Endothelial cell of umbilical vein (primary cell): Measurements from ENCODE around the gene ZBTB20. TPM values are rescaled to one million over a fixed set of nuclear protein-coding genes. Genes with fewer than 3 reads are reported as not detected.

Experiments
- BruUV-seq: library from RNA; stranded (reverse); fragments of 400-500 nt; replicated peaks from 2 replicates; lab custom pipeline; 2021; lab: Mats Ljungman, UMichigan
- CTCF ChIA-PET: fragments of 300-600, 350-600 bp; sonication (Branson Sonifier 250); formaldehyde crosslinking; loops from one replicate; lab custom pipeline; 2021; ENCODE audit warnings: antibody characterized with exemption, inconsistent platforms; lab: Charles Lee
- POLR2A ChIA-PET: fragments of 300-600, 350-600 bp; sonication (Branson Sonifier 250); formaldehyde crosslinking; loops from one replicate; lab custom pipeline; 2021; ENCODE audit warnings: antibody characterized with exemption, inconsistent platforms; lab: Charles Lee
- DNase-seq: peaks from one replicate; pipeline ENCODE4 v3.0.0-alpha.2; 2011; ENCODE audit warnings: low read depth, low spot score
- FAIRE-seq: peaks from 2 replicates; lab custom pipeline; 2011; peaks lifted over from hg19 to GRCh38; lab: Jason Lieb, UNC
- H2AFZ ChIP-seq: 2 replicates; pipeline ENCODE4 v1.6.0; 2012; ENCODE audit warnings: low read depth, low read length, control low read depth, inconsistent platforms
- H3K27ac ChIP-seq: 2 replicates; pipeline ENCODE4 v1.5.1; 2011; ENCODE audit warnings: low read depth, mild to moderate bottlenecking, control low read depth, low read length, moderate library complexity; ENCODE audit not compliant: insufficient read depth
- H3K27me3 ChIP-seq, 2 experiments: 2 replicates each; pipeline versions ENCODE4 v1.6.0 to v1.6.1; 2011; ENCODE audit warnings: low read length in 2 of 2, mixed read lengths in 1 of 2; ENCODE audit not compliant: control insufficient read depth in 2 of 2, insufficient read depth in 2 of 2
- H3K36me3 ChIP-seq, 2 experiments: 2 replicates in 1 of 2; 3 replicates in 1 of 2; pipeline ENCODE4 v1.5.1; 2011; ENCODE audit warnings: low read length in 2 of 2, mild to moderate bottlenecking in 1 of 2, moderate library complexity in 1 of 2; ENCODE audit not compliant: control insufficient read depth in 2 of 2, insufficient read depth in 2 of 2; ENCODE audit errors: extremely low read depth in 1 of 2
- H3K4me1 ChIP-seq: 3 replicates; pipeline ENCODE4 v1.5.1; 2011; ENCODE audit warnings: mild to moderate bottlenecking, low read length; ENCODE audit not compliant: control insufficient read depth, insufficient read depth; ENCODE audit errors: extremely low read depth
- H3K4me2 ChIP-seq: 2 replicates; pipeline ENCODE4 v1.6.1; 2011; ENCODE audit warnings: low read length, control low read depth, mixed read lengths; ENCODE audit not compliant: insufficient read depth
- H3K4me3 ChIP-seq, 3 experiments: fragments of 200-600 bp in 1 of 3; sonication (generic), shearing (Covaris generic) in 1 of 3; replicated peaks in 1 of 3; 2 replicates each; pipeline ENCODE4 v1.5.1; 2011 to 2016; ENCODE audit warnings: control low read depth in 3 of 3, low read length in 3 of 3, mild to moderate bottlenecking in 2 of 3, inconsistent platforms in 1 of 3, low read depth in 1 of 3, moderate library complexity in 1 of 3; ENCODE audit not compliant: insufficient read depth in 1 of 3
- H3K79me2 ChIP-seq: 2 replicates; pipeline ENCODE4 v1.6.0; 2012; ENCODE audit warnings: low read length, inconsistent platforms; ENCODE audit not compliant: control insufficient read depth, insufficient read depth
- H3K9ac ChIP-seq: replicated peaks from 2 replicates; pipeline ENCODE3; 2011; ENCODE audit warnings: low read length, control low read depth; ENCODE audit not compliant: insufficient read depth; ENCODE audit errors: extremely low read depth
- H3K9me1 ChIP-seq: replicated peaks from 3 replicates; pipeline ENCODE4 v1.6.0; 2011; ENCODE audit warnings: mild to moderate bottlenecking, low read length; ENCODE audit not compliant: control insufficient read depth, insufficient read depth; ENCODE audit errors: extremely low read depth
- H3K9me3 ChIP-seq: replicated peaks from 2 replicates; pipeline ENCODE4 v1.5.1; 2012; ENCODE audit warnings: low read length, inconsistent platforms; ENCODE audit not compliant: control insufficient read depth, insufficient read depth
- H4K20me1 ChIP-seq: replicated peaks from 2 replicates; pipeline ENCODE3; 2011; ENCODE audit warnings: mild to moderate bottlenecking, low read length; ENCODE audit not compliant: control insufficient read depth, insufficient read depth; ENCODE audit errors: extremely low read depth
- EZH2 ChIP-seq: IDR thresholded peaks from 2 replicates; pipeline ENCODE4 v1.6.1; 2012; ENCODE audit warnings: borderline replicate concordance, low read depth, mild to moderate bottlenecking, moderate library complexity, low read length, inconsistent platforms; ENCODE audit not compliant: severe bottlenecking
- FOS ChIP-seq: IDR thresholded peaks from 2 replicates; pipeline ENCODE4 v1.6.1; 2011; ENCODE audit warnings: mild to moderate bottlenecking, low read length, moderate library complexity, borderline replicate concordance; ENCODE audit not compliant: insufficient read depth
- GATA2 ChIP-seq: IDR thresholded peaks from 2 replicates; pipeline ENCODE4 v1.7.0; 2011; ENCODE audit warnings: low read depth, mild to moderate bottlenecking, moderate library complexity, mixed read lengths, low read length; ENCODE audit not compliant: insufficient read length, insufficient read depth
- JUN ChIP-seq: IDR thresholded peaks from 2 replicates; pipeline ENCODE4 v1.6.1; 2011; ENCODE audit warnings: borderline replicate concordance, low read depth; ENCODE audit not compliant: insufficient read length, insufficient read depth
- MYC ChIP-seq: IDR thresholded peaks from one replicate; pipeline ENCODE4 v1.6.1; 2011; ENCODE audit warnings: mild to moderate bottlenecking, low read depth, low read length
- POLR2A ChIP-seq: IDR thresholded peaks from 2 replicates; pipeline ENCODE4 v1.6.1; 2012; ENCODE audit warnings: low read depth, mild to moderate bottlenecking, control low read depth, low read length
- POLR2AphosphoS5 ChIP-seq: IDR thresholded peaks from 2 replicates; pipeline ENCODE4 v1.6.1; 2012; ENCODE audit warnings: low read depth, mild to moderate bottlenecking, control low read depth, low read length, moderate library complexity; ENCODE audit not compliant: insufficient read depth
- dilution Hi-C: fragments of 300-500 bp; cut with MboI; formaldehyde crosslinking; loops from one replicate; pipeline ENCODE4 v1.15.0; 2019; ENCODE audit warnings: low sequenced_read_pairs; ENCODE audit not compliant: extremely low pct_ligation_motif_present
- intact Hi-C: fragments of 100-400 bp; cut with micrococcal nuclease; formaldehyde crosslinking; loops from one replicate; pipeline ENCODE4 v1.10.0; 2022
- polyA plus RNA-seq, 4 experiments: library from polyadenylated mRNA; depleted of rRNA in 3 of 4; stranded (reverse) in 3 of 4; unstranded in 1 of 4; fragments of >200 nt; gene quantifications; 2 replicates each; pipeline versions ENCODE4 v1.2.1 to v1.2.3, GENCODE V29; 2011 to 2012; ENCODE audit warnings: missing spikeins in 1 of 4
- total RNA-seq: library from RNA; stranded (reverse); gene quantifications from 2 replicates; pipeline ENCODE4 v1.2.3, GENCODE V29; 2021
- TF ChIP-seq, protein P1 (sequence below): IDR thresholded peaks from 2 replicates; pipeline ENCODE4 v1.6.1; 2011; ENCODE audit not compliant: insufficient read depth, insufficient read length
- TF ChIP-seq, protein P2 (sequence below), 2 donors: IDR thresholded peaks; 1 replicate in 1 of 2; 2 replicates in 1 of 2; pipeline ENCODE4 v1.5.1; 2011; ENCODE audit warnings: low read length in 2 of 2, mild to moderate bottlenecking in 2 of 2, moderate library complexity in 2 of 2, control low read depth in 1 of 2, inconsistent platforms in 1 of 2, low read depth in 1 of 2; ENCODE audit not compliant: insufficient read depth in 1 of 2; ENCODE audit errors: extremely low read depth in 1 of 2

Gene ZBTB20
- total and polyA plus RNA-seq, 2 donors (not counting 3 experiments of a cell fraction or from before 2014, with no cell fraction given) = 2.1 to 20.5 TPM

DNA sequence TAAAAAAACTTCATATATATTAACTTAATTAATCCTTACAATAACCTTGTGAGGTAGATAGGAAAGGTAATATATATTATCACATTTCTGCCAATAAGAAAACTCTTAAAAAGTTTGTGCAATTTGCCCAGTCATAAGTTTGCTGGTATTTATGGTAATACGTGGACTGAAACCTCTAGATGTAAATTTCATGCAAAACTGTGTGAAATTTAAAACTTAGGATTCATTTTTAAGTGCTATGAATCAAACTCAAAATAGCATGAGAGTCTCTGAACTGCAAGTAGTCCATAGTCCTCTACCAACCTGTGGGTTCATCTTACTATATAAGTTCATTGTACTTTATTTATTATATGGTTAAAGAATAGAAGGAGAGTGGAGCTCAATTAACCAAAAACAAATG is 56.4 kb downstream of the ZBTB20 start:
- FAIRE-seq = no peak
- H3K27me3 ChIP-seq = no peaks in the 10 kb centered on the region
- no peak for TF ChIP-seq EZH2
- TF ChIP-seq, protein P1, sequence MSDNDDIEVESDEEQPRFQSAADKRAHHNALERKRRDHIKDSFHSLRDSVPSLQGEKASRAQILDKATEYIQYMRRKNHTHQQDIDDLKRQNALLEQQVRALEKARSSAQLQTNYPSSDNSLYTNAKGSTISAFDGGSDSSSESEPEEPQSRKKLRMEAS = no peak
- TF ChIP-seq GATA2 = no peak
- no peak for DNase-seq
- no peak overlapping the region for H2AFZ ChIP-seq
- H3K9ac ChIP-seq = no peak overlapping the region
- no peaks in the 10 kb centered on the region for H3K36me3 ChIP-seq
- no TSS peak for BruUV-seq
- H4K20me1 ChIP-seq = no peaks in the 10 kb centered on the region
- H3K4me3 ChIP-seq = no peak overlapping the region
- POLR2A ChIA-PET = no interaction called here
- no peak overlapping the region for H3K4me2 ChIP-seq
- intact Hi-C loops = loop anchor here (5.0 to 10.0 kb wide), 2 partner anchors 127 to 566 kb away; no protein-coding TSS in a partner anchor
- H3K4me1 ChIP-seq = no peaks in the 10 kb centered on the region
- H3K27ac ChIP-seq = no peak overlapping the region
- dilution Hi-C loops = no loop called here
- no peaks in the 10 kb centered on the region for H3K9me3 ChIP-seq
- no peaks in the 10 kb centered on the region for H3K79me2 ChIP-seq
- CTCF ChIA-PET = interaction anchor here (1.3 to 4.0 kb wide), 5 partner anchors 9 to 706 kb away, joined by 4 to 28 read pairs (median 21); no protein-coding TSS in a partner anchor
- H3K9me1 ChIP-seq = no peaks in the 10 kb centered on the region

DNA sequence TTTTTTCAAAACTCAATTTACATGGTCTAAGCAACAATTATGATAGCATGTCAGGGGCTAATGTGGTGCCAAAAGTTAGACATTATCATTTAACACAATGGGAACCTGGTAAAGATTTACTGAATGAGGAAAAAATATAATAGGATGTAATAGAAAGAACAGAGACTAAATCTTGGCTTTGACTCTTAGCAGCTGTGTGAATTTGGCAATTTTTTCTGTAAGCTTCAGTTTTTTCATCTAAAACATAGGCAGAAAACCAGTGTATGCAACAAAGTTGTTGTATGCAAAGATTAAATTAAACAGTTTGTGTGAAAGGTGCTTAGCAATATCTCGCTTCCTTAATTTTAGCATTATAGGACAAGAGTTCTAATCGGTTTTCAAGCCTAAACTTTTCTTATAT is 57.6 kb downstream of the ZBTB20 start:
- no peak for DNase-seq
- Histone ChIP-seq H3K9ac (no peak overlapping the region), H4K20me1 (no peaks in the 10 kb centered on the region), H2AFZ (no peak overlapping the region), H3K9me3 (no peaks in the 10 kb centered on the region), H3K4me2 (no peak overlapping the region), H3K4me1 (no peaks in the 10 kb centered on the region), H3K9me1 (no peaks in the 10 kb centered on the region), H3K79me2 (no peaks in the 10 kb centered on the region), H3K27ac (no peak overlapping the region), H3K36me3 (no peaks in the 10 kb centered on the region), H3K4me3 (no peak overlapping the region), H3K27me3 (no peaks in the 10 kb centered on the region)
- FAIRE-seq = no peak
- TF ChIP-seq, protein P2, sequence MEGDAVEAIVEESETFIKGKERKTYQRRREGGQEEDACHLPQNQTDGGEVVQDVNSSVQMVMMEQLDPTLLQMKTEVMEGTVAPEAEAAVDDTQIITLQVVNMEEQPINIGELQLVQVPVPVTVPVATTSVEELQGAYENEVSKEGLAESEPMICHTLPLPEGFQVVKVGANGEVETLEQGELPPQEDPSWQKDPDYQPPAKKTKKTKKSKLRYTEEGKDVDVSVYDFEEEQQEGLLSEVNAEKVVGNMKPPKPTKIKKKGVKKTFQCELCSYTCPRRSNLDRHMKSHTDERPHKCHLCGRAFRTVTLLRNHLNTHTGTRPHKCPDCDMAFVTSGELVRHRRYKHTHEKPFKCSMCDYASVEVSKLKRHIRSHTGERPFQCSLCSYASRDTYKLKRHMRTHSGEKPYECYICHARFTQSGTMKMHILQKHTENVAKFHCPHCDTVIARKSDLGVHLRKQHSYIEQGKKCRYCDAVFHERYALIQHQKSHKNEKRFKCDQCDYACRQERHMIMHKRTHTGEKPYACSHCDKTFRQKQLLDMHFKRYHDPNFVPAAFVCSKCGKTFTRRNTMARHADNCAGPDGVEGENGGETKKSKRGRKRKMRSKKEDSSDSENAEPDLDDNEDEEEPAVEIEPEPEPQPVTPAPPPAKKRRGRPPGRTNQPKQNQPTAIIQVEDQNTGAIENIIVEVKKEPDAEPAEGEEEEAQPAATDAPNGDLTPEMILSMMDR (IDR thresholded peaks at IDR 0.05; ENCODE audit: extremely low read depth in 1 of 2, insufficient read depth in 1 of 2, low read depth in 1 of 2, low read length in 2 of 2) = no peak
- TF ChIP-seq POLR2A (no peak), FOS (no peak), GATA2 (no peak), MYC (no peak), JUN (no peak), EZH2 (no peak), POLR2AphosphoS5 (no peak)
- TF ChIP-seq, protein P1 = no peak
- dilution Hi-C loops (no loop called here), intact Hi-C loops (no loop called here)
- no TSS peak for BruUV-seq
- ChIA-PET CTCF (interaction anchor here (1.1 kb wide), 1 partner anchor 47 kb away, joined by 3 read pairs; no protein-coding TSS in a partner anchor), POLR2A (no interaction called here)
